Adipocyte (in vitro differentiated cells): ENCODE data around the gene C6orf47.
A peak's percentile ranks its signal among the peaks of the same experiment; 100 is the strongest.

Source experiments
- DNase-seq: peaks from one replicate; pipeline ENCODE4 v3.0.0-alpha.2; 2015; ENCODE audit warnings: low read depth
- H3K27me3 ChIP-seq: replicated peaks from 2 replicates; pipeline ENCODE4 v1.7.0; 2013; ENCODE audit warnings: mild to moderate bottlenecking, low read length, moderate library complexity; ENCODE audit not compliant: control insufficient read depth, insufficient read depth
- H3K36me3 ChIP-seq: 2 replicates; pipeline ENCODE4 v1.7.0; 2013; ENCODE audit warnings: low read length, mild to moderate bottlenecking, moderate library complexity; ENCODE audit not compliant: control insufficient read depth, insufficient read depth, severe bottlenecking
- H3K4me1 ChIP-seq: 2 replicates; pipeline ENCODE4 v1.7.0; 2013; ENCODE audit warnings: mild to moderate bottlenecking, low read length, moderate library complexity; ENCODE audit not compliant: control insufficient read depth, insufficient read depth
- H3K4me3 ChIP-seq: 2 replicates; pipeline ENCODE4 v1.7.0; 2013; ENCODE audit warnings: mild to moderate bottlenecking, low read length, moderate library complexity
- H3K9ac ChIP-seq: 2 replicates; pipeline ENCODE4 v1.7.0; 2013; ENCODE audit warnings: mild to moderate bottlenecking, low read length, moderate library complexity
- H3K9me3 ChIP-seq: 2 replicates; pipeline ENCODE4 v1.7.0; 2013; ENCODE audit warnings: mild to moderate bottlenecking, low read length, moderate library complexity; ENCODE audit not compliant: control insufficient read depth

The C6orf47 gene

GRCh38 chr6:31686483-31686882, 25.9 kb upstream of the C6orf47 start:
- Histone ChIP-seq H3K4me3 (no peak overlapping the region), H3K27me3 (no peaks in the 10 kb centered on the region), H3K9ac (no peak overlapping the region), H3K4me1 (peaks cover 3% of the 10 kb centered on the region), H3K36me3 (peaks cover 57% of the 10 kb centered on the region), H3K9me3 (no peaks in the 10 kb centered on the region)
- DNase-seq, result no peak

DNA sequence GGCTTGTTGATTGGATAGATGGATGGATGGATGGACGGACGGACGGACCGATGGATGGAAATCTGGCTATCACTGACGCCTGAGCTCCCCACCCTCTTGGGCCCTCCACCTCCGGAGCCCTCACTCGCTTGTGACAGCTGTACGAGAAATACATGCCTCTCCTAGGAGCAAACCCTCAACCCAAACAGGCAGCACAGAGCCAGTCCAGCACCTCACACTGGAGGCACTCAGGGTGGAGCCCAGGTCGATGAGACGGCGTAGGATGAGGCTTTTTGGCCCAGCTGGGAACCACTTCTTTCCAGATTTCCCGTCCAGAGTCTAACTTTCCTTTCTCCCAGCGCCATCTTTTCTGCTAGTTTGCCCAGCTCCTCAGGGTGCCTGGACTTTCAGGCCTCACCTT, 23.0 kb upstream of the C6orf47 start:
- no peak overlapping the region for H3K9ac ChIP-seq
- DNase-seq, result no peak
- no peak overlapping the region for H3K4me3 ChIP-seq
- no peaks in the 10 kb centered on the region for H3K27me3 ChIP-seq
- H3K36me3 ChIP-seq, result peaks cover 29% of the 10 kb centered on the region
- no peaks in the 10 kb centered on the region for H3K9me3 ChIP-seq
- peaks cover 13% of the 10 kb centered on the region for H3K4me1 ChIP-seq

GRCh38 chr6:31681135-31681671, 20.6 kb upstream of the C6orf47 start:
- H3K4me1 ChIP-seq, result peaks cover 13% of the 10 kb centered on the region
- peak; percentile 80 for DNase-seq
- no peaks in the 10 kb centered on the region for H3K9me3 ChIP-seq
- H3K27me3 ChIP-seq, result no peaks in the 10 kb centered on the region
- H3K36me3 ChIP-seq, result peaks cover 5% of the 10 kb centered on the region
- peak overlapping the region; percentile 77 for H3K4me3 ChIP-seq
- peak overlapping the region; percentile 73 for H3K9ac ChIP-seq

- peak; percentile 96 for DNase-seq
- Histone ChIP-seq H3K4me1 (peaks cover 13% of the 10 kb centered on the region), H3K9ac (peak within 1 kb of the TSS; percentile 73), H3K27me3 (no peaks in the 10 kb centered on the region), H3K36me3 (no peaks in the 10 kb centered on the region), H3K9me3 (no peaks in the 10 kb centered on the region), H3K4me3 (peak within 1 kb of the TSS; percentile 77)
Measured at GRCh38 chr6:31680226-31681134, 19.9 kb upstream of the C6orf47 start, which contains the start of gene LY6G5C. TSS of gene LY6G5C (minus strand) at chr6:31681067. CDS start at chr6:31680373, 694 bp downstream.

GRCh38 chr6:31677955-31678354, 17.4 kb upstream of the C6orf47 start:
- Histone ChIP-seq H3K27me3 (no peaks in the 10 kb centered on the region), H3K4me3 (no peak overlapping the region), H3K36me3 (peaks cover 15% of the 10 kb centered on the region), H3K4me1 (peaks cover 13% of the 10 kb centered on the region), H3K9me3 (no peaks in the 10 kb centered on the region), H3K9ac (no peak overlapping the region)
- DNase-seq, result no peak

- H3K9ac ChIP-seq, result no peak overlapping the region
- no peaks in the 10 kb centered on the region for H3K9me3 ChIP-seq
- no peak overlapping the region for H3K4me3 ChIP-seq
- no peaks in the 10 kb centered on the region for H3K27me3 ChIP-seq
- H3K4me1 ChIP-seq, result peaks cover 13% of the 10 kb centered on the region
- H3K36me3 ChIP-seq, result peaks cover 24% of the 10 kb centered on the region
- no peak for DNase-seq
Measured at GRCh38 chr6:31676904-31677303, 16.3 kb upstream of the C6orf47 start.

DNA sequence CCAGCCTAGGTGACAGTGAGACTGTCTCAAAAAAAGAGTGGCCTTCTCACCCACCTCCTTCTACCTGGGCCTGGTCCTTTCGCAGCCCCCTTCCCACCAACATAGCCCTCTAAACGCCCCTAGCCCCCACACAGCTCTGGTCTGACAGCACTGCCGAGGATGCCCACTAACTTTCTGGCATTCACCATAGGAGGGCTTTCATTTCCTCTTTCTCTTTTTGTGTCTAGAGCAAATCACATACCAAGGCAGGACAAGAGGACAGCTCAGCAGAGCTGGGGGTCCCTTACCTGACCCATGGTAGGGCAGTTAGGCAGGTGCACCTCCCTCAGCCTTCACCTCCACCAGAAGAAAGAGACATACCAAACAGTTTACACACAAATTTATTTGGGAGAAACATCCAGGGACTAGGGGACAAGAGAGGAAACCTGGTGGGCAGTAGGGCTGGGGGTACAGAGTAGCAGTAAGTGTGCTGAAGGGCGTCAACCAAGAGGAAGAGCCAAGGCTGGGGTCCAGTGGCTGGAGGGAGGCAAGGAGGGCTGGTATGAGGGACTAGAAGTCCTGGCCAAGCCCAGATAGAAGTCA, 15.8 kb upstream of the C6orf47 start:
- Histone ChIP-seq H3K9me3 (no peaks in the 10 kb centered on the region), H3K4me1 (peaks cover 9% of the 10 kb centered on the region), H3K9ac (no peak overlapping the region), H3K4me3 (no peak overlapping the region), H3K36me3 (peaks cover 29% of the 10 kb centered on the region), H3K27me3 (no peaks in the 10 kb centered on the region)
- no peak for DNase-seq

DNA sequence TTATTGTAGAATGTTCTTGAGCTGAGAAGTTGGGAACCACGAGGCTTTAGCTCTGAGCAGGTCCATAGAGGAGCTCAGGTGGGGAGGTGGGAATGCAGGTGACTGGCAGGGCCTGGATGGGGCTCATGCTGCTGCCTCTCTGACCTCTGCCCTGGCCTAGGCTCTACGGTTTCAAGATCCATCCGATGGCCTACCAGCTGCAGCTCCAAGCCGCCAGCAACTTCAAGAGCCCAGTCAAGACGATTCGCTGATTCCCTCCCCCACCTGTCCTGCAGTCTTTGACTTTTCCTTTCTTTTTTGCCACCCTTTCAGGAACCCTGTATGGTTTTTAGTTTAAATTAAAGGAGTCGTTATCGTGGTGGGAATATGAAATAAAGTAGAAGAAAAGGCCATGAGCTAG, 9.1 kb upstream of the C6orf47 start, which contains the start of gene LY6G5B:
Gene LY6G5B (plus strand): TSS at position 301 of the 400 bp plus-strand sequence. CDS start 975 bp downstream, outside the sequence.
- Histone ChIP-seq H3K36me3 (peaks cover 73% of the 10 kb centered on the region), H3K9me3 (no peaks in the 10 kb centered on the region), H3K4me1 (peaks cover 6% of the 10 kb centered on the region), H3K4me3 (no peak within 1 kb of the TSS), H3K27me3 (no peaks in the 10 kb centered on the region), H3K9ac (no peak within 1 kb of the TSS)
- DNase-seq, result no peak

DNA sequence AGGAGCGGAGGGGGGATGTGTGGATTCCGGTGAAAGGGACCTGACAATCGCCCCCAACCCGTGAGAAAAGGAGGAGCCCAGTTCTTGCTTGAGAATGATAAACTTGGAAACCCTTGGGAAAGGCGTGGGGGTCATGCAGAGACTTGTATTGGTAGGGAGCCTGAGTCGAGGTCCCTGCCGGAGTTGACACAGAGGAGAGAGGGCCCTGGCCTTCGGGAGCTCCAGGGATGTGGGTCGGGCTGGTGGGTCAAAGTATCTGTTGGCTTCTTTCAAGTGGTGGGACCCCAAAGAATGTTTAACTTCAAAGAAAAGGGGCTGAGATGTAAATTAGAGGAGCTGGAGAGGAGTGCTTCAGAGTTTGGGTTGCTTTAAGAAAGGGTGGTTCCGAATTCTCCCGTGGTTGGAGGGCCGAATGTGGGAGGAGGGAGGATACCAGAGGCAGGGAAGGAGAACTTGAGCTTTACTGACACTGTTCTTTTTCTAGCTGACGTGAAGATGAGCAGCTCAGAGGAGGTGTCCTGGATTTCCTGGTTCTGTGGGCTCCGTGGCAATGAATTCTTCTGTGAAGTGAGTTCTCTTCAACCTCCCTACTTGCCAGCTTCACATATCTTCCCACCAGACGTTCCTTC, 5.9 kb upstream of the C6orf47 start:
- H3K4me1 ChIP-seq, result peaks cover 24% of the 10 kb centered on the region
- peak overlapping the region; percentile 98 for H3K4me3 ChIP-seq
- no peaks in the 10 kb centered on the region for H3K27me3 ChIP-seq
- H3K36me3 ChIP-seq, result peaks cover 56% of the 10 kb centered on the region
- DNase-seq, result peak; percentile 56
- no peaks in the 10 kb centered on the region for H3K9me3 ChIP-seq
- peak overlapping the region; percentile 98 for H3K9ac ChIP-seq

DNA sequence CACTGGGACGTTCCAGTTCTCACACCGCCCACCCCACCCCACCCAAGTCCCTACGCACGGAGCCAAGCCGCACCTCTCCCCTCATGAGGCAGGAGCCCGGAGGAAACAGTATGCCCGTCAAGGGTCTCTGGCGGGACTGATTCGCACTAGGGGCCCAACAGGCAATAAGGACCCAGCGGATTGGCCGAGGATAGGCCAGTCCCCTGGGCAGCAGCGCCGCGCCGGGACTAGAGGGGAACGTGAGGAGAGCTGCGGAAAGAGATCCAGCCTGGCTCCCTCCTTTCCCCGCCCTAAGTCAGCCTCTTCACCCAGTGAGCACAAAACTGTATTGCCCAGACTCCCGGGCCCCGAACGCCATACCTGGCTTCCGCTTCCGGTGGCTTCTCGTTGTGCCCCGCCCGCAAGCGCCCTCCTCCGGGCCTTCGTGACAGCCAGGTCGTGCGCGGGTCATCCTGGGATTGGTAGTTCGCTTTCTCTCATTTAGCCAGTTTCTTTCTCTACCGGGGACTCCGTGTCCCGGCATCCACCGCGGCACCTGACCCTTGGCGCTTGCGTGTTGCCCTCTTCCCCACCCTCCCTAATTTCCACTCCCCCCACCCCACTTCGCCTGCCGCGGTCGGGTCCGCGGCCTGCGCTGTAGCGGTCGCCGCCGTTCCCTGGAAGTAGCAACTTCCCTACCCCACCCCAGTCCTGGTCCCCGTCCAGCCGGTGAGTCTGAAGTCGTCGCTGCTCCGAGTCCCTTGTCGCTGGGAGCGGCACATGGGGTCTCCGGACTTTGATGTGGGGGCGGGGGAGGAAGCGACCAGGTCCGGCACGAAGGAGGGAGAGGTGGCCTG, 5.1 kb upstream of the C6orf47 start, which contains the start of gene CSNK2B:
Gene CSNK2B (plus strand): TSS at position 580 of the 836 bp plus-strand sequence. CDS start 752 bp downstream, outside the sequence.
- Histone ChIP-seq H3K4me3 (peak within 1 kb of the TSS; percentile 98), H3K36me3 (peaks cover 49% of the 10 kb centered on the region), H3K9me3 (no peaks in the 10 kb centered on the region)

More for the DNA sequence above, 5.1 kb upstream of the C6orf47 start, which contains the start of gene CSNK2B:
- Histone ChIP-seq H3K4me1 (peaks cover 30% of the 10 kb centered on the region), H3K27me3 (no peaks in the 10 kb centered on the region), H3K9ac (peak within 1 kb of the TSS; percentile 98)
- DNase-seq, result peak; percentile 99
